Upper lobe of left lung (tissue), 6 donors: Measurements from ENCODE around the gene NRXN3. TPM values are rescaled to one million over a fixed set of nuclear protein-coding genes. Genes with fewer than 3 reads are reported as not detected.

ENCODE experiments used
- ATAC-seq, 2 donors: fragments of 200-7000 bp; cut with Tn5 transposase; one replicate each; pipeline ENCODE4 v1.9.1; 2022; ENCODE audit warnings: mild to moderate bottlenecking in 2 of 2, moderate library complexity in 2 of 2; ENCODE audit not compliant: low FRiP score in 2 of 2
- DNase-seq, 2 donors: peaks; one replicate each; pipeline ENCODE4 v3.0.0-alpha.2; 2019 to 2020
- H3K27ac ChIP-seq, 4 donors: fragments of 200-600 bp; sonication (generic); one replicate each; pipeline ENCODE4 v1.5.1; 2016 to 2019
- H3K27me3 ChIP-seq, 4 donors: fragments of 200-600 bp; sonication (generic); one replicate each; pipeline ENCODE4 v1.5.1; 2017 to 2019
- H3K36me3 ChIP-seq, 4 donors: fragments of 200-600 bp; sonication (generic); one replicate each; pipeline ENCODE4 v1.5.1; 2016 to 2019
- H3K4me1 ChIP-seq, 4 donors: fragments of 200-600 bp; sonication (generic); one replicate each; pipeline ENCODE4 v1.5.1; 2018 to 2019
- H3K4me3 ChIP-seq, 4 donors: fragments of 200-600 bp; sonication (generic); one replicate each; pipeline ENCODE4 v1.5.1; 2017 to 2019; ENCODE audit warnings: mild to moderate bottlenecking in 2 of 4, moderate library complexity in 1 of 4
- H3K9me3 ChIP-seq, 4 donors: fragments of 200-600 bp; sonication (generic); one replicate each; pipeline ENCODE4 v1.5.1; 2018 to 2019
- CTCF ChIP-seq, 6 experiments: fragments of 450-650 bp in 4 of 6; fragments of 200-600 bp in 2 of 6; sonication (generic) in 2 of 6; IDR thresholded peaks; one replicate each; pipeline ENCODE4 v1.5.1; 2016 to 2019; ENCODE audit warnings: antibody characterized with exemption in 6 of 6
- EP300 ChIP-seq, 4 donors: sonication (generic); formaldehyde crosslinking; IDR thresholded peaks; one replicate each; pipeline ENCODE4 v1.5.1; 2017; ENCODE audit warnings: antibody characterized with exemption in 4 of 4, control low read depth in 2 of 4
- POLR2A ChIP-seq, 4 donors: fragments of 450-650 bp; IDR thresholded peaks; one replicate each; pipeline ENCODE4 v1.5.1; 2016 to 2017; ENCODE audit warnings: antibody characterized with exemption in 4 of 4, mild to moderate bottlenecking in 2 of 4
- POLR2AphosphoS5 ChIP-seq, 2 donors: sonication (generic); formaldehyde crosslinking; IDR thresholded peaks; one replicate each; pipeline ENCODE4 v1.5.1; 2017; ENCODE audit warnings: antibody characterized with exemption in 2 of 2
- WGBS, 2 donors: methylation state at CpG; one replicate each; pipeline ENCODE4 v1.1.5; 2017 to 2018; 5-methylcytosine and 5-hydroxymethylcytosine counted together
- total RNA-seq, 6 donors: library from RNA; depleted of rRNA in 4 of 6; stranded (reverse); fragments of >200 nt in 4 of 6; gene quantifications; one replicate each; pipeline versions ENCODE4 v1.1.0 to v1.2.1, GENCODE V29; 2016 to 2021
- donor health status: DM: no; HTN: no; CAD: no; lungs with moderate emphysema.
- donor health status: DM: no; HTN: yes; CAD: no; lungs with severe emphysema.

NRXN3 gene
- total RNA-seq, 6 donors from 2014 or later, result 4.4 to 14.9 (median 7.2) TPM

- Histone ChIP-seq H3K4me3 (no peak overlapping the region), H3K27me3 (no peaks in the 10 kb centered on the region), H3K4me1 (no peaks in the 10 kb centered on the region), H3K36me3 (no peaks in the 10 kb centered on the region), H3K9me3 (no peaks in the 10 kb centered on the region), H3K27ac (no peak overlapping the region)
- DNase-seq (no peak), ATAC-seq (no peak)
- no peak for TF ChIP-seq POLR2A (IDR thresholded peaks at IDR 0.05)
- no peak for TF ChIP-seq CTCF (IDR thresholded peaks at IDR 0.05)
- TF ChIP-seq POLR2AphosphoS5 (IDR thresholded peaks at IDR 0.05), result no peak
- no peak for TF ChIP-seq EP300 (IDR thresholded peaks at IDR 0.05)
- 76 to 89% methylated on average over 3 of the region's 3 CpGs for WGBS, 2 donors
These were observed 231.7 kb downstream of the NRXN3 start for GRCh38 chr14:78401866-78402265.

GRCh38 chr14:78403278-78403815 is 233.2 kb downstream of the NRXN3 start:
- Histone ChIP-seq H3K27me3 (no peaks in the 10 kb centered on the region), H3K9me3 (no peaks in the 10 kb centered on the region), H3K4me3 (no peak overlapping the region), H3K36me3 (no peaks in the 10 kb centered on the region), H3K27ac (no peak overlapping the region), H3K4me1 (no peaks in the 10 kb centered on the region)
- ATAC-seq, result no peak
- 34 to 36% methylated on average over 7 to 8 of the region's 8 CpGs for WGBS, 2 donors
- no peak for DNase-seq
- no peak for TF ChIP-seq POLR2A (IDR thresholded peaks at IDR 0.05)
- TF ChIP-seq POLR2AphosphoS5 (IDR thresholded peaks at IDR 0.05), result no peak
- TF ChIP-seq CTCF (IDR thresholded peaks at IDR 0.05), result no peak
- no peak for TF ChIP-seq EP300 (IDR thresholded peaks at IDR 0.05)

- no peaks in the 10 kb centered on the region for H3K9me3 ChIP-seq
- no peak overlapping the region for H3K4me3 ChIP-seq
- WGBS, 2 donors, result 61 to 65% methylated on average over 5 to 6 of the region's 6 CpGs
- H3K27ac ChIP-seq, result no peak overlapping the region
- no peaks in the 10 kb centered on the region for H3K36me3 ChIP-seq
- no peaks in the 10 kb centered on the region for H3K27me3 ChIP-seq
- no peak for ATAC-seq
- no peak for DNase-seq
- no peaks in the 10 kb centered on the region for H3K4me1 ChIP-seq
- TF ChIP-seq EP300 (IDR thresholded peaks at IDR 0.05) (no peak), POLR2A (IDR thresholded peaks at IDR 0.05) (no peak), POLR2AphosphoS5 (IDR thresholded peaks at IDR 0.05) (no peak), CTCF (IDR thresholded peaks at IDR 0.05) (no peak)
These were observed 235.1 kb downstream of the NRXN3 start for GRCh38 chr14:78405079-78405856.

GRCh38 chr14:78412475-78412874 is 242.3 kb downstream of the NRXN3 start:
- ATAC-seq, result no peak
- no peak overlapping the region for H3K27ac ChIP-seq

More at GRCh38 chr14:78412475-78412874, 242.3 kb downstream of the NRXN3 start:
- no peaks in the 10 kb centered on the region for H3K9me3 ChIP-seq
- no peaks in the 10 kb centered on the region for H3K4me1 ChIP-seq
- H3K4me3 ChIP-seq, result no peak overlapping the region
- H3K27me3 ChIP-seq, result no peaks in the 10 kb centered on the region
- no peak for TF ChIP-seq POLR2A (IDR thresholded peaks at IDR 0.05)
- TF ChIP-seq EP300 (IDR thresholded peaks at IDR 0.05), result no peak
- TF ChIP-seq POLR2AphosphoS5 (IDR thresholded peaks at IDR 0.05), result no peak
- no peak for TF ChIP-seq CTCF (IDR thresholded peaks at IDR 0.05)
- 89 to 94% methylated on average over 3 of the region's 3 CpGs for WGBS, 2 donors
- DNase-seq, result no peak
- no peaks in the 10 kb centered on the region for H3K36me3 ChIP-seq
